Nucleus accumbens (tissue), 56 donors: ENCODE measurements around the gene NR2C2.

Experiments
- DNase-seq, 56 donors: peaks; one replicate each; lab custom pipeline; 2025; lab: John Stamatoyannopoulos, UW

The NR2C2 gene

DNA sequence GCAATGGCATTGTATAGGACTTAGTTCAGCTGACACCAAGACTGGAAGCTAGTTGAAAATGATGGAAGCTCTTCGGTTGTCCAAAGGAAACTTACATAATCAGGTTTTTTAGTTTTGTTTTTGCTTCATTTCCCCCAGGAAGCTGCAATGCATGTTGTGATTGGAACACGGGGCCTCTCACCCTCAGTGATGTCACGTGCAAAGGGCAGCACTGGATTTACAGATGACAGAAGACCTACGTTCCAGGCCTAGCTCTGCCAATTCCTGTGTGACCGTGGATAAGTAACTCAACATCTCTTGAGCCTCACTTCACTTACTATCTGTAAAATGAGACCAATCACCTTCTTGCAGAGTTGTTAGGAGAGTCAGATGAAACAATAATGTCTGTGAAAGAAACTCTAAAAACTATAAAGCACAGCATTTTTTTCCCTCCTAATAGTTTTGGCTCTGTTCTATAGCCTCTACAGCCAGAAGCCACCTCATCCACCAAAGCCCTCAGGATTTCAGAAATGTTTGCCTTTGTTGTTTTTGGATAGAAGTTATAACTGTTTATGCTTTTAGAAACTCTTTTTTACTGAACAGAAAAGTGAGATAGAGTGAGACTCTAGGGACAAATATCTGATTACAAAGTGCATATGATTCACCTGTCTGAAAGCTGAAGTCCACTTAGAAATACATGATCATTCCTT is 146.9 kb downstream of the NR2C2 start:
- no peak for DNase-seq

DNA sequence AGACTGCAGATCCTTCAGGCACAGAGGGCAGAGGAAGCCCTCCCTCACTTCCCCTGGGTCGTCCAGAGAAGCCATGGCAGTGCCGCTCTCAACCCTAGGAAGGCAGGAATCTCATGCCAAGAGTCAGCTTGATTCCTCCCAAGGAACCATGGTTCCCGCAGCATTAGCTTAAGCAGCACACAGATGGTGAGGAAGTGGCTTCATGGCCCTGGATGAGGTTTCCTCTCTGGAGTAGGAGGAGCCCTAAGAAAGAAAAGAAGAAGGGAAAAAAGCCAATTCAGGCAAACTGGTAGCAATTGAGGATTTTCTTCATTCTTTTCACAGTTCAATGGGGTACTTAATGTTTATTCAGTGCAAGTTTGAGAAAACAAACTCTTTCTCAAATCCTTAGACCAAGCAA is 148.7 kb downstream of the NR2C2 start:
- peak in 3 of 56 donors; percentile 3 to 7 (median 6) for DNase-seq

DNA sequence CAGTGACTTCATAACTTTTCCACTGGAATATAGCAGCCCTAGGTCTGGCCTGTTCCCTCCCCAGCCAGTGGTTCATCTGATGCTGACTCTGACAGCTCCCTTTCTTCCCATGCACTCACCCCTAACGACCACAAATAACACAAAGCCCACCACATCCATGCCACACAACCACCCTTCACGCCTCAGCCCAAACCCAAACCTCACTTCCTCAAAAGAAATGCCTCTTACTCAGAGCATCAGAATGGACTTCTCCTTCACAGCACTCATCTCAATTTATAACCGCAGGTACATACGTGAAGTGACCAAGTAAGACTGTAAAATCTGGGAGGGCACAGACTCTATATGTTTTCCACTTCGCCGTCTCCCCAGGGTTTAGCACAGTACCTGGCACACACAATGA is 150.5 kb downstream of the NR2C2 start:
- no peak for DNase-seq
